SK-N-MC (cell line): ENCODE measurements around the gene LSAMP.

ENCODE experiments used
- EZH2 ChIP-seq: fragments of 200-600 bp; sonication (generic); IDR thresholded peaks from one replicate; pipeline ENCODE4 v1.6.1; 2017; ENCODE audit warnings: antibody characterized with exemption
- POLR2AphosphoS5 ChIP-seq: IDR thresholded peaks from 2 replicates; pipeline ENCODE4 v1.6.1; 2012; ENCODE audit warnings: mild to moderate bottlenecking, low read depth, low read length, borderline replicate concordance

DNA sequence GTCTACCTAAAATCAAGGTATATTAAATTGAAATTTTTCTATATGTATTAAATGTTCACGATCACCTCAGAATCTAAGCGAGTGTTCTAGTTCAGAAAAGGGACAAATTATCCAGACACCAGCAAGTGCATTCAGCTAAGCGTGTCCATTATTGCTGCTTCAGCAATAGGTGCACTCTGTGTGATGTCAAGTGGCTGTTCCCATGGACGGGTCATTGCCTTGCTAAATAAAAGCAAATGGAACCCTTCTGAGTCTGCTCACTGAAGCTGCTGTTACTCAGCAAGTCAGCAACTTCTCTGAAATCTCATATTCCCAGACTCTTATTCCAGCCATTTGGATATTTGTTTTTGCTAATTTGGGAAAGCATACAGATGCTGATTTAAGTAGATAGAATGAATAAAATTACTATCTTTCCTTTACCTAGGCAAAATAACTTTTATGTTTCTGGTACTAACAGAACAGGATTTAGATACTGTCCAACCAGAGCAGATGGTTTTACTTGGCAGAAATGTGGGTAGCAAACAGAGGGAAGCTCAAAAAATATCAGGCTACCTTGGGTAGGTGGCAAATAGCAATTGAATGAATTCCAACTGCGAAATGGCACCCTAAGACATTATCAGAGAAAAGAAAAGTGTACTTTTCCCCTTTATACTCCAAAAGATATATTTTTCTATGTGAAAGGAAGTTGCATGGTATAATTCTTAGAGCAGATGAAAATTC lies 415.0 kb downstream of the LSAMP start:
- TF ChIP-seq POLR2AphosphoS5, result no peak
- TF ChIP-seq EZH2, result no peak
